Stimulated activated CD4-positive, alpha-beta T cell treated with anti-CD3 and anti-CD28 coated beads, Interleukin-1b, Interleukin-23, amount 100 ng/mL, for 48 hours (primary cell): ENCODE data around the gene TSPAN32.

Experiments used
- DNase-seq: peaks from one replicate; pipeline ENCODE4 v3.0.0-alpha.2; 2020

Gene TSPAN32

GRCh38 chr11:2367266-2368160 lies 65.7 kb downstream of the TSPAN32 start:
- DNase-seq = no peak
